Measurements from ENCODE around the gene PLEKHJ1. TPM values are rescaled to one million over a fixed set of nuclear protein-coding genes. Genes with fewer than 3 reads are reported as not detected.

The PLEKHJ1 gene
- total and polyA plus RNA-seq, 2 of the 13 experiments (the other 11 are each of a cell fraction or from before 2014, with no cell fraction given): 70.5 to 130 TPM

DNA sequence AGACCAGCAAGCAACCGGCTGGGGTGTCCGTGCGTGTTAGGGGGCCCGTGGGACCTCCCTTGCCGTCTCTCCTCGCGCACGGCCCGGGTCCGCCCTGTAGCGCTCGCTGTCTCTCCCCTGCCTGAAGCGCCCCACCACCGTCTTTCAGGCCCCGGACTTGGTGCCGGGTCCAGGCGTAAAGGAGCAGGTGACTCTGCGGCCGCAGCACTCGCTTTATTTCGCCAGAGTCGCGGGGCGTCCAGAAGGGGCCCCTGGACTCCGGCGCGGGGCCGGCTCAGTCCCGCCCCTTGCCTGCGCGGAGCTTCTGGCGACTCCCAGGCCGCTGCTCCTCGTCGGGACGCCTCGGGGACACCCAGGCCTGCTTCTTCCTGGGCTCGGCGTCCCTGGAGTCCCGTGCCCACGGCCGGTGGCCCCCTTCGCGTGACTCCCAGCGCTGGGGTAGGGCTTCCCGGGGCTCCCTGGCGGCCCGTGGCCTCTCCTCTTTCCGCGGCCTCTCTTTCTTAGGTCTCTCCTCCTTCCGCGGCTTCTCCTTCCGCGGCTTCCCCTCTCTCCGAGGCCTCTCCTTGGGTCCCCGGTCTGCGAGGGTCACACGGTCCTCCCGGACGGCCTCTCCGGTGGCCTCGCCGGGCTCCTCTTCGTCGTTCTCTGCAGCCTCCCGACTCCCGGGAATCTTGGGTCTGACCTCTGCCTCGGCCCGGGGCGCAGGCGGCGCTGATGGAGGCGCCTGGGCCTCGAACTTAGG lies 16.1 kb upstream of the PLEKHJ1 start (continued):
- TF ChIP-seq HOXA7 (CRISPR knock-in tag; IDR thresholded peaks at IDR 0.05) (no peak), ZNF572 (CRISPR knock-in tag; IDR thresholded peaks at IDR 0.05) (no peak), ZFY (CRISPR knock-in tag; IDR thresholded peaks at IDR 0.05) (peak; percentile 54; the same call in 1 of the 2 replicates), IKZF4 (CRISPR knock-in tag; IDR thresholded peaks at IDR 0.05; ENCODE audit: borderline replicate concordance, low read depth, not compliant biosample characterization) (no peak), ZNF607 (CRISPR knock-in tag; IDR thresholded peaks at IDR 0.05; ENCODE audit: borderline replicate concordance) (0 out of 2 replicates have a peak, but pooled peaks have one; percentile 45)

GRCh38 chr19:2251106-2252054 lies 15.3 kb upstream of the PLEKHJ1 start:
- no peak for FAIRE-seq
- ChIA-PET POLR2A (interaction anchor here (0.7 to 2.3 kb wide), 4 partner anchors 8 to 16 kb away, joined by 4 to 9 read pairs (median 4); partner anchors contain the start of gene PLEKHJ1), CTCF (ENCODE audit: low intra/inter-chr PET ratio, low total read pairs) (interaction anchor here (1.4 kb wide), 1 partner anchor 24 kb away, joined by 3 read pairs; no protein-coding TSS in a partner anchor)
- Histone ChIP-seq H3K4me3 (replicated peaks in 1 of 3; ENCODE audit: insufficient read depth in 1 of 3, low read depth in 2 of 3, low read length in 3 of 3) (peak overlapping the region in 1 of 3 experiments; percentile 67; a peak in 1 of 6 replicates), H3K9ac (ENCODE audit: insufficient read depth, low read depth, low read length) (peak overlapping the region; percentile 64), H3K27ac (ENCODE audit: extremely low read length, insufficient read depth, low read length) (no peak overlapping the region), H3K27me3 (ENCODE audit: control insufficient read depth in 1 of 2, insufficient read depth in 2 of 2, low read length in 2 of 2) (no peaks in the 10 kb centered on the region; a peak in 1 of 5 replicates), H3K79me2 (ENCODE audit: insufficient read depth, low read length) (no peaks in the 10 kb centered on the region), H3K4me1 (ENCODE audit: insufficient read depth, low read length) (peaks cover 32% of the 10 kb centered on the region), H2AFZ (ENCODE audit: low read length) (no peak overlapping the region), H3K4me2 (ENCODE audit: low read depth, low read length) (peak overlapping the region; percentile 85), H4K20me1 (ENCODE audit: insufficient read depth, low read length) (no peaks in the 10 kb centered on the region), H3K9me3 (ENCODE audit: low read length) (no peaks in the 10 kb centered on the region), H3K36me3 (replicated peaks in 1 of 2; ENCODE audit: control insufficient read depth in 1 of 2, insufficient read depth in 2 of 2, low read length in 2 of 2) (peaks cover 6 to 14% of the 10 kb centered on the region in 2 experiments; a peak in 4 of 5 replicates)
- TF ChIP-seq ZNF691 (CRISPR knock-in tag; IDR thresholded peaks at IDR 0.05; ENCODE audit: borderline replicate concordance, low read depth): no peak
- peak; percentile 54; the same call in 1 of the 2 replicates for TF ChIP-seq ZBTB7A (CRISPR knock-in tag; IDR thresholded peaks at IDR 0.05)
- TF ChIP-seq HOXA3 (CRISPR knock-in tag; IDR thresholded peaks at IDR 0.05): peak; percentile 75
- BruUV-seq (replicated peaks): no TSS peak
- in situ Hi-C loops (cut with HindIII; ENCODE audit: extremely low pct_ligation_motif_present, low pct_unique_long_range_greater_than_20kb): no loop called here
- no peak for ATAC-seq
- intact Hi-C loops (cut with micrococcal nuclease; ENCODE audit: unreplicated experiment): no loop called here
- 97% methylated on average over 48 of the region's 125 CpGs for WGBS (ENCODE audit: low lambda C conversion rate)
- no peak for DNase-seq (ENCODE audit: low spot score)
